ENCODE data around the gene WIPF3. TPM values are rescaled to one million over a fixed set of nuclear protein-coding genes. Genes with fewer than 3 reads are reported as not detected.

WIPF3 gene
- total RNA-seq, 1 experiment from 2014 or later = 2.0 TPM

DNA sequence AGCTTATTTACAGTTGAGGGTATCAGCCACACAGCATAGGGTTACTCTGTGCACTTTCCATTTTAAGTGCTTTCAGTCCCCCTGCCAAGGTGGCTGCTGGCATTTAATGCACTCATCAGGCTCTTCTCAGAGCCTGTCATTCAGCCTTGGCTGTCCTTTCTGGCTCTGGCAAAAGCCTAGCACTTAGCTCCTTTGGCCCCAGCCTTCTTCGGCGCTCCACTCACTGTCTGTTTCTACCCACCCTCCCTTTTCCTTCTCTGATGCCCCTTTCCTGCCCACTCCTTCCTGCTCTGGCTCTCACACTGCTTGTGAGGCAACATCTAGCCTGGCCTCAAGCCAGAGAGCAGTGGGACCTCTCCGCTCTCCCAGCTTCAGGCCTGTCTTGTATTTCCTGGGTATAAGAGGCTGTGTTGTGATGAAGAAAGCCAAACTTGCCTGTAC lies 60.2 kb downstream of the WIPF3 start:
- Histone ChIP-seq H3K36me3 (ENCODE audit: control insufficient read depth, insufficient read depth, low read length) (no peaks in the 10 kb centered on the region), H3K4me1 (ENCODE audit: control insufficient read depth, insufficient read depth, low read length) (peaks cover 3% of the 10 kb centered on the region; the same call in 1 of the 2 replicates), H3K4me3 (ENCODE audit: low read depth in 2 of 2, low read length in 2 of 2) (no peak overlapping the region), H3K9me3 (ENCODE audit: control insufficient read depth, insufficient read depth, low read depth, low read length) (no peaks in the 10 kb centered on the region), H3K27me3 (ENCODE audit: control insufficient read depth, insufficient read depth, low read length) (peaks cover 2% of the 10 kb centered on the region; the same call in 1 of the 2 replicates), H3K27ac (ENCODE audit: low read length) (no peak overlapping the region)
- in situ Hi-C loops (cut with HindIII; ENCODE audit: low pct_unique_long_range_greater_than_20kb, low sequenced_read_pairs) = no loop called here
- ChIA-PET CTCF (no interaction called here), POLR2A (no interaction called here)
- ATAC-seq = no peak
- no TSS peak for BruUV-seq (replicated peaks)
- intact Hi-C loops (cut with micrococcal nuclease; ENCODE audit: unreplicated experiment) = no loop called here
- TF ChIP-seq TCF7L2 (IDR thresholded peaks at IDR 0.05; ENCODE audit: low read depth, low read length) (no peak), SIN3A (IDR thresholded peaks at IDR 0.05; ENCODE audit: borderline replicate concordance, insufficient read depth, low read depth, low read length) (no peak), POLR2AphosphoS5 (IDR thresholded peaks at IDR 0.05; ENCODE audit: low read depth, low read length) (no peak), CTCF (IDR thresholded peaks at IDR 0.05) (no peak), REST (IDR thresholded peaks at IDR 0.05; ENCODE audit: insufficient read depth in 1 of 2, low read depth in 2 of 2, low read length in 1 of 2) (no peak)
- no peak for DNase-seq (ENCODE audit: low read depth, low spot score)

DNA sequence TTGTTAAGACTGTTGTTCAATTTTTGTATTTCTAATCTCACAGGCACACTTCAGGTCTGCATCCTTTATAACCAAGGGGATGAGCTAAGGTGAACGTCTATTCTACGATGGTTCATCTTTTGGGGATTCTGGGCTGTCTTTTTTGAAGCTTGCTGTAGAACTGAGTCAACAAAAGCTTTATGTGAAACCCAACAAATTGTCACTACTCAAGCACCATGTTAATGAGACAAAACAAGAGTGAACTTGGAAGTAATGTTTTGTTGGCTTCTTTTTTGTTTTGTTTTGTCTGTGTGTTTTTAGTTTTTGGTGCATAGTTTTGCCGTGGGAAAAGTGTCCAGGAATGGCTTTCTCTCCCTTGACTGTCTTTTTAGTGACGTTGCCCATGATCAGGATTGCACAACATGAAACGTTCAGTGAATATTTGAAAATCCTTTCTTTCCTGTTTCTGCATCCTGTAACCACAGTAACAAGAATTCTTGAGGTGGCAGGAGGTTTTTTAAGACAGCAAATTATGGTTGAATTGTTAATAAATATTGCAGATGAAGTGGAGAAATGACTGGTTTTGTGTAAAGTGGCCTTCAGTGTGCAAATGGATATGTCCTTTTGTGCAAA lies 65.6 kb downstream of the WIPF3 start:
- Histone ChIP-seq H3K27me3 (ENCODE audit: control insufficient read depth, insufficient read depth, low read length) (peaks cover 7% of the 10 kb centered on the region; the same call in 1 of the 2 replicates), H3K27ac (ENCODE audit: low read length) (no peak overlapping the region), H3K9me3 (ENCODE audit: control insufficient read depth, insufficient read depth, low read depth, low read length) (no peaks in the 10 kb centered on the region), H3K4me3 (ENCODE audit: low read depth in 2 of 2, low read length in 2 of 2) (no peak overlapping the region), H3K36me3 (ENCODE audit: control insufficient read depth, insufficient read depth, low read length) (no peaks in the 10 kb centered on the region), H3K4me1 (ENCODE audit: control insufficient read depth, insufficient read depth, low read length) (no peaks in the 10 kb centered on the region)
- ChIA-PET POLR2A (no interaction called here), CTCF (interaction anchor here (0.5 kb wide), 1 partner anchor 125 kb away, joined by 4 read pairs; no protein-coding TSS in a partner anchor)
- intact Hi-C loops (cut with micrococcal nuclease; ENCODE audit: unreplicated experiment) = no loop called here
- DNase-seq (ENCODE audit: low read depth, low spot score) = no peak
- in situ Hi-C loops (cut with HindIII; ENCODE audit: low pct_unique_long_range_greater_than_20kb, low sequenced_read_pairs) = no loop called here
- TF ChIP-seq SIN3A (IDR thresholded peaks at IDR 0.05; ENCODE audit: borderline replicate concordance, insufficient read depth, low read depth, low read length) (no peak), CTCF (IDR thresholded peaks at IDR 0.05) (no peak), POLR2AphosphoS5 (IDR thresholded peaks at IDR 0.05; ENCODE audit: low read depth, low read length) (no peak), TCF7L2 (IDR thresholded peaks at IDR 0.05; ENCODE audit: low read depth, low read length) (no peak), REST (IDR thresholded peaks at IDR 0.05; ENCODE audit: insufficient read depth in 1 of 2, low read depth in 2 of 2, low read length in 1 of 2) (no peak)
- BruUV-seq (replicated peaks) = no TSS peak
- no peak for ATAC-seq
